Midbrain (tissue), 1 donor: ENCODE measurements around the gene TCIRG1.
A peak's percentile ranks its signal among the peaks of the same experiment; 100 is the strongest.
"Not testable (repeated sequence)": the region's sequence is repeated elsewhere in the genome, so short reads cannot be mapped to it uniquely, and the experiment has no call there.

ENCODE experiments used
- DNase-seq: peaks from one replicate; lab custom pipeline; 2025; lab: John Stamatoyannopoulos, UW

TCIRG1 gene, protein sequence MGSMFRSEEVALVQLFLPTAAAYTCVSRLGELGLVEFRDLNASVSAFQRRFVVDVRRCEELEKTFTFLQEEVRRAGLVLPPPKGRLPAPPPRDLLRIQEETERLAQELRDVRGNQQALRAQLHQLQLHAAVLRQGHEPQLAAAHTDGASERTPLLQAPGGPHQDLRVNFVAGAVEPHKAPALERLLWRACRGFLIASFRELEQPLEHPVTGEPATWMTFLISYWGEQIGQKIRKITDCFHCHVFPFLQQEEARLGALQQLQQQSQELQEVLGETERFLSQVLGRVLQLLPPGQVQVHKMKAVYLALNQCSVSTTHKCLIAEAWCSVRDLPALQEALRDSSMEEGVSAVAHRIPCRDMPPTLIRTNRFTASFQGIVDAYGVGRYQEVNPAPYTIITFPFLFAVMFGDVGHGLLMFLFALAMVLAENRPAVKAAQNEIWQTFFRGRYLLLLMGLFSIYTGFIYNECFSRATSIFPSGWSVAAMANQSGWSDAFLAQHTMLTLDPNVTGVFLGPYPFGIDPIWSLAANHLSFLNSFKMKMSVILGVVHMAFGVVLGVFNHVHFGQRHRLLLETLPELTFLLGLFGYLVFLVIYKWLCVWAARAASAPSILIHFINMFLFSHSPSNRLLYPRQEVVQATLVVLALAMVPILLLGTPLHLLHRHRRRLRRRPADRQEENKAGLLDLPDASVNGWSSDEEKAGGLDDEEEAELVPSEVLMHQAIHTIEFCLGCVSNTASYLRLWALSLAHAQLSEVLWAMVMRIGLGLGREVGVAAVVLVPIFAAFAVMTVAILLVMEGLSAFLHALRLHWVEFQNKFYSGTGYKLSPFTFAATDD

DNA sequence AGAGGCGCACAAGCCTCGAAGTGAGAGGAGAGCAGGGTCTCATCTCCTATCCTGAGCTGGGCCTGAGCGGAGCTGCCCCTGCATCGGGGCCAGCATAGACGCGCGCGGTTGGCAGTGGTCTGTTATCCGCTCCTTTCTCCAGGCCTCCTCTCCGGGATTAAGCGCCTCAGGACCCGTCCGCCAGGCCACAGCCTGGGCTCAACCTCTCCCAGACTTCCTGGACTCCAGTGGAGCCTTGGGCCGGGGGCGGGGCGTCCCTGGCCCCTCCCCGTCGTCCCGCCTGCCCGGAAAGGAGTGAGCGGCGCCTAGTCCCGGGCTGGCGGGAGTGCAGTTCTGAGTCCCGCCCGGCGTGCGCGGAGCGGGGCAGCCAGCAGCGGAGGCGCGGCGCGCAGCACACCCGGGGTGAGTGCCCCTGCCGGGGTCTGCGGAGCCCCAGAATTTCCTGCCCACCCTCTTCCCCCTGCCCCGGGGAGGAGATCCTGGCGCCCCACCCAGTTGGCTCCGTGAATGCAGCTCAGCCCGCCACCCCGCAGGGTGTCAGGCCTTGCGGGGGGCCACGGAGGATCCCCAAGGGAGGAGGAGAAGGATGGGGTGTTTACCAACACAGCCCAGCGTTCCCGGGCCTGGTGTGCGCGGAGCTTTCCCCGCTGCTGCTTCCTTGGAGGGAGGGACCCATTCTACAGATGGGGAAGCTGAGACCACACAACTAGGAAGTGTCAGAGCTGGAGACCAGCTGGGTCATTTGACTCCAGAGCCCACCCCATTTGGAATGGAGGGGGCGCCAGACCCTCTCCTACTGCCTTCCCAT lies at the start of gene TCIRG1:
TCIRG1 (plus strand) TSS at position 308 of the 808 bp plus-strand sequence. CDS start 2,247 bp downstream, outside the sequence.
- peak; percentile 55 for DNase-seq

DNA sequence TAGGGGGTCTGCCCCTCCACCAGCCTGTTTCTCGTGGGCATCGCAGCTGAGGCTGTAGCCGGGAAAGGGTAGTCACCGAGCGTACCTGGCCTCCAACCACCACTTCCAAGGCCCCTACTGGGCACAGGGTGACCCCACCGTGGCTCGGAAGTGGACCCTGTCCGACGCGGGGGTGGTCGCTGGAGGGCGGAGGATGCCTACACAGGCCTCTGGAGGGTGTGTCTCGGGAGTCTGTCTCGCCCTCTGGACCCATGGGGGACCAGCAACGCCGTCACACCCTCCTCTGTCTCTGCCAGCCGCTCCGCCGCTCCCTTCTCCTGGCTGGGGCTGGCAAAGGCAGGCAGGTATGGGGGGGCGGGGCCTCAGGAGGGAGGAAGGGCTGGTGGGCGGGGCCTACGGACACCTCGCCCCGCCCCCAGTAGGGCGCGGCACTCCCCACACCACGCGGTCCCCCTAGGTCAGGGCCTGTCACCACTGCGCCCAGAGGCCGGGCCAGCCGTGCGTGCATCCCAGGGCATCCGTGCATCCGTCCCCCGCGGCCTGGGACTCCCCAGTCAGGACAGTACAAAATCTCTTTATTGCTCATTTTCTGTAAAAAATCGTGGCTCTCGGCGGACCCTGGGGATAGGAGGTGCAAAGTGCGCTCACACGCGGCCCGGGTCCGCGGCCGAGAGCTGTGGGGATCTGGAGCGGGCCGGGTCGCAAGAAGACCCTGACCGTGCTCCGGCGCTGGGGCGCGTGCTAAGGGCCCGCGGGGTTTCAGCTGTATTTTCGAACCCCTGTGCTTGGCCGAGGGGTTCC lies 48.1 kb upstream of the TCIRG1 start:
- not testable (repeated sequence) for DNase-seq

DNA sequence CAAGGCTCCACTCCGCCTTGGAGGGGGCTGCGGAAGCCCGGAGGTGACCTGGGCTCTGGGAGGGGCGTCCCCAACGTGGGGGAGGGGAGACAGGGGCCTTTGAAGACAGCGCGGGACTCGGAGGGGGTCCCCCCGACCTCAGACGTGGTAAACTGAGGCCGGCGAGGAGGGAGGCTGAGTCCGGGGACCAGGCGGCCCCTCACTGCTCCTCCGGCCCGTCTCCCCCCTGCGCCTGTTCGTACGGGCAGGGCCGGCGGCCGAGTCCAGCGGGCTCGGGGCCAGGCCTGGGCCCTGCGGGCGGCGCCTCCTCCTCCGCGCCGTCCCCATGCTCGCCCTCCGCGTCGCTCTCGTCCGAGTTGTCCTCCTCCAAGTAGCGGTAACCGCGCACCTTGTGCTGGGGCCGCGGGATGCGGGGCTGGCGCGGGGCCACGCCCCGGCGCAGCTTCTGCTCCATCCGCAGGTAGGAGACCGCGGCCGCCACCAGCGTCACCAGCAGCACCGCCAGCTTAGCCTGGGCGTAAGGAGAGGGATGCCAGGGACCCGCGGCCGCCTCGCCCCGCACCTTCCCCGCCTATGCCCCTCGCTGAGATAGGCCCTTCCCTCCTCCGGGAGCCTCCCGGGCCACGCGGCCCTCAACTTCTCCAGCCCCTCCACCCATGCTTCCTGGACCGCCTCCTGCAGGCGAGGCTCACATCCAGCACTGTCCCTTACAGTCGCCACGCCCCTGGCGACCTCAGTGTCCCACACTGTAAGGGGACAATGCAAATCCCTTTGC lies 47.3 kb upstream of the TCIRG1 start:
- not testable (repeated sequence) for DNase-seq

DNA sequence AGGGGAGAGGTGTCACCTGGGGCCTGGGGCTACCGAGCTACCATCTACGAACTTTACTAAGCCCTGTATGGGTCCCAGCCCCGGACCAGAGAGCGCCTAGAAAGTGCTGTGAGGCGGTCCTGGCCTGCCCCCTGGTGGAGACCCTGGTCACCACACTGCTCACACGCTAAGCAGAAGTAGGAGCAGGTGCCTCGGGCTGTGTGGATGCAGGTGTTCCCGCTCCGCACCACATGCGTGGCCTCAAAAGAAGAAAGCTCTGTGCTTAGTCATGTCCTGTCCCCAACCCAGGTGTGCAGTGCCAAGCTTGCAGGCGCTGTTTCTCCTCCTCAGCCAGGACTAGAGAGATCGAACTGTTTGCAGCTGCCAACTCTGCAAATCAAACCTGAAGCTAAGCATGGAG lies 45.0 kb upstream of the TCIRG1 start:
- DNase-seq = not testable (repeated sequence)

DNA sequence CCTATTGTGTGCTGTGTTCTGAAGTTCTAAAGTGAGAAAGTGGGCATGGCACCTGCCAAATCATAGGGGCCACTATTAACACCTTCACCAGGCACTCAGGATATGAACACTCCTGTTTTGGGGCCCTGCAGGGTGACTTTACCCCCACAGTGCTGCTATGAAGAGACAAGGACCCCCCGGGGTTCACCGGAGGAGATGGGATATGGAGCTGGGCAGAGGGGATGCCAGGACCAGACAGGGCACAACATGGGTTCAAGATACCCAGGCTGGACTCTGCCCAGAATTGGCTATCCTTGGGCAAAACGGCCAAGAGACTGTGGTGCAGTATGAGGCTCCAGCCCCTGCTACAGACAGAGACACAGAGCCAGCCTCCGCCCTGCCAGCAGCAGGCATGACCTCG lies 44.4 kb upstream of the TCIRG1 start:
- DNase-seq = not testable (repeated sequence)

DNA sequence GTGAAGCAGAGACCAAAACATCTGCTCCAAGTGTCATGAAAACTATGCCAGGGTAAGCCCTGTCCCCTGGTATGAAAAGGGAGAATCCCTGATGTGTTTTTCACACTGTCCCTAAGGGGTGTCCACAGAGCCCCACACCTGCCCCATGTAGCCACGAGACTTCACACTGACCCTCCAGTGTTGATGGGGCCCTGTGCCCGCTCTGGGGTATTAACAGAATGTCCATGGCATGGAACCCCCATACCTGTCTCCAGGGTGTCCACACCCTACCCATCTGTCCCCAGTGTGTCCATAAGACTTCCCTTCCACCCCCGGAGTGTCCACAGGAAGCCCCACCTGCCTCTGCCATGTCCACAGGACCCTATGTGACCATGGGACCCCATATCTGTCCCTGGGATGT lies 43.7 kb upstream of the TCIRG1 start:
- DNase-seq = not testable (repeated sequence)

DNA sequence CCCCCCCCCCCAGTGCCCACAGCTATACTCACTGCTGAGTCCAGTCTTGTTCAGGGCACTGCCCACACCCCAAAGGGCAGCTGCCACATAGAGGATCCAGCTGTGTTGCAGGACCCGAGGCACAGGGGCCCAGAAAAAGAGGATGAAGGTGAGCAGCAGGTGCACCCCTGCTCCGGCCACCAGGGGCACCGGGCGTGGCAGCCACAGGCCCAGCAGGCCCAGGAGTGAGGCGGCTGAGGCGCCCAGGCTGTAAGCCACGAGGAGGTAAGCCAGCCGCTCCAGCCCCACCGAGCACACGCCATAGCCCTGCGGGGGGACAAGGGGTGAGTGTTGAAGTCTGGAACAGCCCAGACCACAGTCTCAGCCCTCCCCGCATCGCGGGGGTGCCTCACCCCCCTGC lies 43.2 kb upstream of the TCIRG1 start:
- not testable (repeated sequence) for DNase-seq

DNA sequence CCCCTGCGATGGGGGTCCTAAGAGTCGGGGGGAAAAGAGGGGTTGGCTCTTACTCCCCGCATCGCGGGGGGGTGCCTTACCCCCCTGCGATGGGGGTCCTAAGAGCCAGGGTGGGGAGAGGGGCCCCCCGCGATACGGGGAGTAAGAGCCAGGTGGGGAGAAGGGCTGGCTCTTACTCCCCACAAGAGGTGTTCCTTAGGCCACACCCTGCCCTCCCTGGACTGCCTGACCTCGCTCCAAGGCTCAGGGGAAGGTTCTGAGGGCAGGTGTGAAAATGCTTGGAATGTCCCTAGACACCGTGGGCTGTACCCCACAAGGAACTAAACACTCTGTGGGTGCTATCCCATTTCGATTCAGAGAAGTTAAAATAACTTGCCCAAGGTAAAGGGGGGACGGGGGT lies 42.8 kb upstream of the TCIRG1 start:
- DNase-seq = no peak

DNA sequence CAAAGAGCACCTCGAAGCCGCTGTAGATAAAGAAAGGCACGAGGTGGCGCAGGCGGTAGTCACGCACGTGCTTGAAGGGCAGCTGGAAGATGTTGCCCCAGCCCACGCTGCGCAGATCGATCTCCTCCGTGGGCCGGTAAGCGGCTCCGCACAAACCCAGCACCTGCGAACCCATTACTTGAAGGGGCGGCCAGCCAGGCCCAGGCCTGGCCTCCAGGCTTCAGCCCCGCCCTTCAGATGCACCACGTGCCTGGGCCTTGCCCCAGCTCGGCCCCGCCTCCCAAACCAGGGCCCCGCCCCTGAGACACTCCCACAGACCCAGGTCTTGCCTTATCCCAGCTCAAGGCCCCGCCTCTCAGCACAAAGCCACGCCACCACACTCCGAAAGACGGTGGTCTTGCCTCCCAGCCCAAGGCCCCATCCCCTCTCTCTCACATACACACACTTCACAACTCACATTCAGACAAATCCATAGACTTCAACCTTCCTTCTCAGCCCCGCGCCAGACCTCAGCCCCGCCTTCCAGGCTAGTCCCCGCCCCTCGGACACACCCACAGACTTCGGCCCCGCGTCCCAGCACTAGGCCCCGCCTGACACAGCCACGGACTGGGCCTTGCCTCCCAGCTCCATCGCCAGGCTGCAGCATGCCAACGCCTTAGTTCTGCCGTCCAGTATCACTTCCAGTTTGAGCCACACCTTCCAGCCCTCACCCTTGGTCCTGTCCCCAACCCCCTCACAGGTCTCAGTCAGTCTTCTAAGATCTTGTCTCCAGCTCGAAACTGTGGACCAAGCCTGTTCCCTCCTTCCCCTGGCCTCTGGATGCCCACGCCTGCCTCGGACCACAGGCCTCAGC lies 42.0 kb upstream of the TCIRG1 start:
- no peak for DNase-seq

DNA sequence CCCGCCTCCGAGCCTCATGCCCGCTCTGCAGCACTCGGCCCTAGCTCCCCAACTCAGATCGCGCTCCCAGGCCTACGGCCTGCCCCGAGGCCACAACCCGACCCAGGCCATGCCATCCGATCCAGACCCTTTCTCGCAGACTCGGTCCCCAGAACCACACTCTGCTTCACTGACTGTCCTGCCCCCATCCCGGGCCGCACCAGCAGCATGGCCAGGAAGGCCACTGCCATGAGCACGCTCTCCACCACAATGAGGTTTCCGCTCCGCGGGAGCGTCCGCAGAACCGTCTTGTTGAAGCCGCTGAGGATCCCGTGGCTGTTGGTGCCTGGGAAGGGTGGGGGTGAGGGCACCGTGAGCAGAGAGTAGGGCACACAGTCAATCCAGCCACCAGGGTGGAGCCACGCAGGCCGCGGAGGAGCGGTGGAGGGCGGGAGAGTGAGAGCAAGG lies 41.3 kb upstream of the TCIRG1 start:
- DNase-seq = no peak

DNA sequence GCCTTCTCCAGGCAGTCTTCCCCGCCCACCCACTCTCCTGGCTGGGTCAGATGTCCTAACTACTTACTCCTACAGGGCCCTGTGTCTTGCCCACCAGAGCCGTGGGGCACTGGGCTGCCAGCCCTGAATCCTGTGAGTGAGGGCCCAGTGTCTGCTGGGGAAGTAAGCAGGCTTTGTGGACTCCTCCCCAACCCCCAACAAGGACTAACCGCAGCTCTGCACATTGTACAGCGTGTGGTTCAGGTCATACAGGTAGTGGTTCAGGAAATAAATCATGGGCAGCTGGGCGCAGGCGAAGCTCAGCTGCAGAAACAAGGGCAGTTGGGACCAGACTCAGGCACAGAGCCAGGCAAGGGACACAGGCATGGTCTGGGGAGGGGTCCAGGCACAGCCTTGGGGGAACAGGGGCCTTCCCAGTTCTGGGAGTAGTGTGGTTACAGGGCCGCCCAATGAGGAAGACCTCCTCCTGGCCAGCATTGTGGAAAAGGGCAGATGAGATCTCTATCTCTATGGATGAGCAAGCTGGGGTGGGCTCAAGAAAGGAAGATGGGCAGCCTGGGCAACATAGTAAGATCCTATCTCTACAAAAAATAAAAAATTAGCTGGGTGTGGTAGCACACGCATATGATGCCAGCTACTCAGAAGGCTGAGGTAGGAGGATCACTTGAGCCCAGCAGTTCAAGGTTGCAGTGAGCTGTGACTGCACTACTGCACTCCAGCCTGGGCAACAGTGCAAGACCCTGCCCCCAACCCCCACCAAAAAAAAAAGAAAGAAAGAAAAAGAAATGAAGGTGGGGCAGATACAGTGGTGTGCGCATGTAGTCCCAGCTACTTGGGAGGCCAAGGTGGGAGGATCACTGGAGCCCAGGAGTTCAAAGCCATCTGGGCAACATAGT lies 40.4 kb upstream of the TCIRG1 start:
- DNase-seq = no peak

DNA sequence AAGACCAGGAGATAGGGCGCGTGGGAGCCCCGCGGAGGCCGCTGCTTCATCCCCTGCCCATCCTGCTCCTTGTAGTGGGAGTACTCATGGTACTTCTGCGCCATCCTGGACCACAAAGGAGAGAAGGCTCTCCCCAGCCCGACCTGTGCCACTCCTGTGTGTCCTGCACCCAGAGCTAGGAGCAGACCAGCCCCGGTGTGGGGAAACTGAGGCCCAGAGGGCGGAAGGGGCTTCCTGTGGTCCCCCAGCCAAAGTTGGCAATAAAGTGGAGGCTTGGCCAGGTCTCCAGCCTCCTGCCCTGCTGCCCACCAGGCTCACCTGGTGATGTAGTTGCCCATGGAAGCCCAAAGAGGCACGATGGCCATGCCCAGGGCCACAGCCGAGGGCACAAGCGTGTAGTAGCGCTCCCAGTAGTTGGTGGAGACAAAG lies 39.6 kb upstream of the TCIRG1 start:
- no peak for DNase-seq

DNA sequence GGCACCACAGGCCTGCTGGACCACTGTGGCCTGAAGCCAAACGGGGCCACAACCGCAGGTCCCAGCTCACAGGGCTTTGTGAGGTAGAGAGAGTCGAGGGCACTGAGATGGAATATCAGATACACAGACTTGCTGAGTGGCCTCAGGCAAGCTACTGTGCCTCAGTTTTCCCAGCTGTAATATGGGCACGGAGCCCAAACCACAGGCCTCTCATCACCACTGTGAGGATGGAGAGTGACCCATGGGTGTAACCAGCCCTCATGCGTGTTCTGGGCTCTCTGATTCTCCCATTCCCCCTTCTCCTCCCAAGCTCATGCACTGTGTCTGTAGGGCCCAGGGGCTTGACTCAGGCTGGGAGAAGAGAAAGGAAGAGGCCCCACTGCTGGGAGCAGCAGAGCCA lies 39.1 kb upstream of the TCIRG1 start:
- no peak for DNase-seq

DNA sequence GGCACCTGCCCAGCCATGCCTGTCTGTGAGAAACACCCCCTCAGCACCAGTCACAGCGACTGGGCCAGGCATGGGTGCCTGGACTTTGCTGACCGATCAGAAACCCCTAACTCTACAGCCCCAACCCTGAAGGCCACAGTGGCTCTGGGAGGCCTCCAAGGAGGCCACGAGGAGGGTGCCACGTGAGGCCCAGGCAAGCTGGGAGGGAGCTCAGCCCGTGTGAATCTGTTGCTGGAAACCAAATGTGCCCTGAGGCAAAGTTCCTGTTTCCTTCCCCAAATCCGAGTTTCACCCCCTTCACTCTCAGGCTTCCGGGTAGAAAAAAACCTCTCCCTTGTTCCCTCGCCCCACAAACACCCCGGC lies 36.3 kb upstream of the TCIRG1 start:
- DNase-seq = no peak

DNA sequence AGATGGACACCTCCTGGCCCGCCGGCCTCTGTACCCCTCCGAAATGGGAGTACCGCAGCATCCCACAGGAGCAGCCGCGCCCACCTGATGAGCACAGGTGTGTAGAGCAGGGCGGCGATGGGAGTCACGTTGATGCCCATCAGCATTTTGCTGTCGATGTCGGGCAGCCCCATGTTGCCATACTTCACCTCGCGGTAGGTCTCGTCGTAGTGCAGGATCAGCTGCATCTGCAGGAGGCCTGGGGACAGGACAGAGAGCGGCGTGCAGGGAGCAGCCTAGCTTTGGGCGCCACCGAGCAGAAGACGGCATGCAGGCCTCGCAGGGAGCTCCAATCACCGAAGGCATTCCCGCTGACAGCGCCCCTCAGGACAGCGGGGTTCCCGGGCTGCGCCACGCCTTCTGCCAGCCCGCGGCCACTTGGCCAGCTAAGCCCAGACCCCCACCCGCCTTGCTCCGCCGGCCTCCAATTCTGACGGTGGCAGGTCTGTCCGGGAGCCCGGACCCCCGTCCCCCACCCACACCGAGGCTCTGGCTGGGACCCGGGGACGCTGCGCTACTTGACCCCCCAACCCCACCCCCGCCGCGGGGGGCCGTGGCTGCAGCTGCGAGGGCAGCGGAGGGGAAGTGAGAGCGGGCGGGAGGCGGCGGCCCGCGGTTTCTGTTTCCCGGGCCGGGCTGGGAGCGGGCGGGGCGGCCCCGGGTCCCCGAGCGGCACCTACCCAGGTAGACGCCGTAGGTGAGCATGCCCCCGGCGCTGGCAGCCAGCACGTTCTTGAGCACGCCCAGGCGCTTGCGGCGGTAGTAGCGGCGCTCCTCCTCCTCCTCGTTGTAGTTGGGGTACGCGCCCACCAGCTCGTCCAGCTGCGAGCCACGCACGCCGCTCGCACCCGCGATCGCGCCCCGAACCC lies 35.6 kb upstream of the TCIRG1 start:
- DNase-seq = no peak

DNA sequence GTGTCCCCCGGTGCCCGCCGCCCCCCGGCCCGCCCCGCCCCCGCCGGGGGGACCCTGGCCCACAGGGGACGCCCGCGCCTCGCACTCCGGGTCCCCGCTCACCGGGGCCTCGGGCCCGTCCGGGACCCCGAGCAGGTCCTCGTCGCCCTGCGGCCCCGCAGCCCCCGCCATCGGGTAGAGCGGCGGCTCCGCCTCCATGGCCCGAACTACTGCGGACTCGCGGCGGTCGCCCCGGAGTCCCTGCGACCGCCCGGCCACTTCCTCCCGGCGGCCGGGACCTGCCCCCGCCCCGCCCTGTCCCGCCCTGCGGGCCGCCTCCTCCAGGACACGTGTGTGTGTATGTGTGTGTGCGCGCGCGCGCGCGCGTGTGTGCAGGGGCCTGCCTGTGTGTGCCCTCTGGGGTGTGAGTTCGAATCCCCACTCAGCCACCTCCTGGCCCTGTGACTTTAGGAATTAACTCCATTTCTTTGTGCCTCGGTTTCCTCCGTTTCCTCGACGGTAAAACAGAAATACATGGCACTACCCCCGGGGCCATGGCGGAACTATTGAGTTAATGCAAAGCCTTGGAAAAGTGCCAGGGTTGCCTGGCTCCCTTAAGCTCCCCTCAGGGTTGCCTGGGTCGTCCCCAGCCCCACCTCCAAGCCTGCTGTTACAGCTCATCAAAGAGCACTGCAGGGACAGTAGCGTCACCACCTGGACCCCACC lies 34.8 kb upstream of the TCIRG1 start, which contains the start of gene UNC93B1:
UNC93B1 (minus strand) TSS at position 252 of the 705 bp plus-strand sequence; CDS start at position 198, 54 bp downstream.
- DNase-seq = peak; percentile 27
